ENCODE measurements around the gene ATP5F1D. TPM values are rescaled to one million over a fixed set of nuclear protein-coding genes. Genes with fewer than 3 reads are reported as not detected.

The ATP5F1D gene
- total RNA-seq, 2 experiments from 2014 or later, result 151 to 166 TPM

- peaks cover 57% of the 10 kb centered on the region for H3K4me1 Mint-ChIP-seq
- POLR2A ChIA-PET, result interaction anchor here (0.7 kb wide), 1 partner anchor 10 kb away, joined by 3 read pairs; no protein-coding TSS in a partner anchor
Measured at GRCh38 chr19:1261538-1261797, 19.9 kb downstream of the ATP5F1D start.

GRCh38 chr19:1261798-1262622 is 20.5 kb downstream of the ATP5F1D start:
- Mint-ChIP-seq H3K27me3 (no peaks in the 10 kb centered on the region), H3K9me3 (no peaks in the 10 kb centered on the region), H3K27ac (peak overlapping the region; percentile 93), H3K4me3 (peak overlapping the region; percentile 87), H3K4me1 (peaks cover 55% of the 10 kb centered on the region), H3K36me3 (ENCODE audit: low read depth) (peaks cover 16% of the 10 kb centered on the region)
- DNase-seq, result peak; percentile 33
- CTCF ChIA-PET, result interaction anchor here (2.0 to 11.3 kb wide), 3 partner anchors 7 to 18 kb away, joined by 5 to 299 read pairs (median 105); partner anchors contain the start of gene ATP5F1D
- POLR2A ChIA-PET, result interaction anchor here (0.7 kb wide), 1 partner anchor 10 kb away, joined by 3 read pairs; no protein-coding TSS in a partner anchor

More at GRCh38 chr19:1261538-1261797, 19.9 kb downstream of the ATP5F1D start:
- Mint-ChIP-seq H3K36me3 (ENCODE audit: low read depth) (peaks cover 16% of the 10 kb centered on the region), H3K4me3 (peak overlapping the region; percentile 87), H3K9me3 (no peaks in the 10 kb centered on the region), H3K27ac (peak overlapping the region; percentile 93), H3K27me3 (no peaks in the 10 kb centered on the region)
- CTCF ChIA-PET, result interaction anchor here (2.0 to 11.3 kb wide), 2 partner anchors 12 to 18 kb away, joined by 5 to 299 read pairs; partner anchors contain the start of gene ATP5F1D
- DNase-seq, result peak; percentile 42

GRCh38 chr19:1262623-1263123 is 21.1 kb downstream of the ATP5F1D start:
- POLR2A ChIA-PET, result no interaction called here
- Mint-ChIP-seq H3K9me3 (no peaks in the 10 kb centered on the region), H3K36me3 (ENCODE audit: low read depth) (peaks cover 12% of the 10 kb centered on the region), H3K4me3 (peak overlapping the region; percentile 30), H3K4me1 (peaks cover 57% of the 10 kb centered on the region), H3K27me3 (peaks cover 2% of the 10 kb centered on the region), H3K27ac (no peak overlapping the region)
- DNase-seq, result no peak
- CTCF ChIA-PET, result interaction anchor here (2.0 to 11.3 kb wide), 3 partner anchors 8 to 19 kb away, joined by 5 to 299 read pairs (median 105); partner anchors contain the start of gene ATP5F1D

GRCh38 chr19:1263188-1263587 is 21.6 kb downstream of the ATP5F1D start:
- CTCF ChIA-PET, result interaction anchor here (2.0 to 11.3 kb wide), 3 partner anchors 9 to 19 kb away, joined by 5 to 299 read pairs (median 105); partner anchors contain the start of gene ATP5F1D
- POLR2A ChIA-PET, result no interaction called here
- H3K27ac Mint-ChIP-seq, result peak overlapping the region; percentile 46
- no peak for DNase-seq
- peaks cover 7% of the 10 kb centered on the region for H3K36me3 Mint-ChIP-seq (ENCODE audit: low read depth)
- H3K4me3 Mint-ChIP-seq, result peak overlapping the region; percentile 34
- peaks cover 2% of the 10 kb centered on the region for H3K27me3 Mint-ChIP-seq
- H3K4me1 Mint-ChIP-seq, result peaks cover 55% of the 10 kb centered on the region
- no peaks in the 10 kb centered on the region for H3K9me3 Mint-ChIP-seq

- CTCF ChIA-PET, result interaction anchor here (1.9 to 11.3 kb wide), 3 partner anchors 10 to 21 kb away, joined by 12 to 299 read pairs (median 105); partner anchors contain the start of genes ATP5F1D and FAM174C
- Mint-ChIP-seq H3K4me1 (peaks cover 48% of the 10 kb centered on the region), H3K4me3 (no peak overlapping the region), H3K9me3 (no peaks in the 10 kb centered on the region), H3K36me3 (ENCODE audit: low read depth) (peaks cover 3% of the 10 kb centered on the region), H3K27ac (peak overlapping the region; percentile 69), H3K27me3 (peaks cover 2% of the 10 kb centered on the region)
- POLR2A ChIA-PET, result no interaction called here
- no peak for DNase-seq
Measured at GRCh38 chr19:1264801-1265614, 23.5 kb downstream of the ATP5F1D start.

GRCh38 chr19:1265615-1266128 is 24.1 kb downstream of the ATP5F1D start:
- Mint-ChIP-seq H3K4me3 (peak overlapping the region; percentile 58), H3K27me3 (peaks cover 2% of the 10 kb centered on the region), H3K9me3 (no peaks in the 10 kb centered on the region), H3K4me1 (peaks cover 54% of the 10 kb centered on the region), H3K36me3 (ENCODE audit: low read depth) (peaks cover 10% of the 10 kb centered on the region), H3K27ac (peak overlapping the region; percentile 41)
- CTCF ChIA-PET, result interaction anchor here (1.0 to 11.3 kb wide), 4 partner anchors 10 to 226 kb away, joined by 5 to 299 read pairs (median 58); partner anchors contain the start of genes ABCA7, ATP5F1D and FAM174C
- DNase-seq, result peak; percentile 39
- POLR2A ChIA-PET, result no interaction called here

- Mint-ChIP-seq H3K9me3 (no peaks in the 10 kb centered on the region), H3K4me3 (peak overlapping the region; percentile 58), H3K27me3 (peaks cover 2% of the 10 kb centered on the region), H3K4me1 (peaks cover 58% of the 10 kb centered on the region), H3K27ac (peak overlapping the region; percentile 19), H3K36me3 (ENCODE audit: low read depth) (peaks cover 16% of the 10 kb centered on the region)
- CTCF ChIA-PET, result interaction anchor here (0.6 to 11.3 kb wide), 24 partner anchors 9 to 617 kb away, joined by 3 to 299 read pairs (median 3); partner anchors contain the start of genes ABCA7, ATP5F1D, FAM174C and GPX4
- POLR2A ChIA-PET, result interaction anchor here (1.6 to 2.1 kb wide), 2 partner anchors 13 to 22 kb away, joined by 6 to 21 read pairs; no protein-coding TSS in a partner anchor
- peak; percentile 86 for DNase-seq
Measured at GRCh38 chr19:1266129-1266915, 24.8 kb downstream of the ATP5F1D start.

GRCh38 chr19:1266916-1267476 is 25.4 kb downstream of the ATP5F1D start:
- H3K4me1 Mint-ChIP-seq, result peaks cover 58% of the 10 kb centered on the region
- CTCF ChIA-PET, result interaction anchor here (0.7 to 11.3 kb wide), 21 partner anchors 9 to 618 kb away, joined by 3 to 299 read pairs (median 3); partner anchors contain the start of genes ATP5F1D, FAM174C, GPX4 and WDR18

GRCh38 chr19:1267477-1268225 is 26.1 kb downstream of the ATP5F1D start:
- ChIA-PET CTCF (interaction anchor here (0.7 to 11.3 kb wide), 7 partner anchors 13 to 241 kb away, joined by 3 to 299 read pairs (median 3); partner anchors contain the start of gene ATP5F1D), POLR2A (interaction anchor here (1.6 to 2.1 kb wide), 2 partner anchors 15 to 24 kb away, joined by 6 to 21 read pairs; no protein-coding TSS in a partner anchor)
- Mint-ChIP-seq H3K27me3 (peaks cover 2% of the 10 kb centered on the region), H3K27ac (peak overlapping the region; percentile 41), H3K4me3 (peak overlapping the region; percentile 36), H3K36me3 (ENCODE audit: low read depth) (peaks cover 28% of the 10 kb centered on the region), H3K4me1 (peaks cover 60% of the 10 kb centered on the region), H3K9me3 (no peaks in the 10 kb centered on the region)
- DNase-seq, result no peak

More at GRCh38 chr19:1266916-1267476, 25.4 kb downstream of the ATP5F1D start:
- POLR2A ChIA-PET, result interaction anchor here (1.6 to 2.1 kb wide), 2 partner anchors 14 to 23 kb away, joined by 6 to 21 read pairs; no protein-coding TSS in a partner anchor
- Mint-ChIP-seq H3K27ac (no peak overlapping the region), H3K36me3 (ENCODE audit: low read depth) (peaks cover 23% of the 10 kb centered on the region), H3K9me3 (no peaks in the 10 kb centered on the region), H3K27me3 (peaks cover 2% of the 10 kb centered on the region), H3K4me3 (peak overlapping the region; percentile 58)
- DNase-seq, result peak; percentile 66

- Mint-ChIP-seq H3K4me3 (peak overlapping the region; percentile 69), H3K9me3 (no peaks in the 10 kb centered on the region), H3K27me3 (peaks cover 2% of the 10 kb centered on the region), H3K36me3 (ENCODE audit: low read depth) (peaks cover 34% of the 10 kb centered on the region), H3K27ac (peak overlapping the region; percentile 89), H3K4me1 (peaks cover 61% of the 10 kb centered on the region)
- POLR2A ChIA-PET, result interaction anchor here (0.6 to 2.1 kb wide), 12 partner anchors 8 to 360 kb away, joined by 3 to 45 read pairs (median 4); partner anchors contain the start of gene ATP5F1D
- CTCF ChIA-PET, result interaction anchor here (0.7 to 11.3 kb wide), 9 partner anchors 8 to 534 kb away, joined by 3 to 299 read pairs (median 3); partner anchors contain the start of gene ATP5F1D
- no peak for DNase-seq
Measured at GRCh38 chr19:1268226-1269064, 26.9 kb downstream of the ATP5F1D start.
